ENCODE data around the gene BMP6. TPM values are rescaled to one million over a fixed set of nuclear protein-coding genes. Genes with fewer than 3 reads are reported as not detected.

The BMP6 gene
- total RNA-seq, 1 experiment from 2014 or later: 0.28 TPM

GRCh38 chr6:7901780-7902179 lies 175.9 kb downstream of the BMP6 start:
- Histone ChIP-seq H4K20me1 (ENCODE audit: control insufficient read depth, insufficient read depth, insufficient read length) (no peaks in the 10 kb centered on the region), H3K4me2 (ENCODE audit: insufficient read depth, insufficient read length, low read length) (no peak overlapping the region)

More at GRCh38 chr6:7901780-7902179, 175.9 kb downstream of the BMP6 start:
- H3K36me3 Mint-ChIP-seq (ENCODE audit: insufficient read depth in 1 of 3, low read depth in 3 of 3): peaks cover 47 to 80% (median 79%) of the 10 kb centered on the region in 3 experiments; a peak in 6 of 7 replicates
- H3K9me3 Mint-ChIP-seq: no peaks in the 10 kb centered on the region
- H3K27ac ChIP-seq (ENCODE audit: insufficient read length, low read depth, low read length): no peak overlapping the region
- no peak for DNase-seq
- no peak overlapping the region for H4K5ac ChIP-seq (ENCODE audit: insufficient read length, low read depth, low read length)
- H2BK20ac ChIP-seq (ENCODE audit: low read depth, low read length, poor library complexity, severe bottlenecking): no peak overlapping the region
- no peaks in the 10 kb centered on the region for H3K9me3 ChIP-seq (ENCODE audit: control insufficient read depth, low read depth, low read length)
- H3K9ac ChIP-seq (ENCODE audit: extremely low read depth, insufficient read length, low read length): no peak overlapping the region
- H3K79me2 ChIP-seq (ENCODE audit: insufficient read depth, low read length): peaks cover 6% of the 10 kb centered on the region; the same call in 1 of the 2 replicates
- no peaks in the 10 kb centered on the region for H3K4me1 ChIP-seq (ENCODE audit: insufficient read depth, low read length)
- no peak overlapping the region for H2BK12ac ChIP-seq (ENCODE audit: insufficient read length, low read depth, low read length)
- no peak overlapping the region for H3K56ac ChIP-seq (ENCODE audit: insufficient read length, low read depth, low read length)
- H2AK5ac ChIP-seq (ENCODE audit: insufficient read length, low read length): no peak overlapping the region
- H3K79me1 ChIP-seq (ENCODE audit: insufficient read depth, low read depth, low read length, poor library complexity, severe bottlenecking): no peaks in the 10 kb centered on the region
- H3K23ac ChIP-seq (ENCODE audit: insufficient read length, low read depth, low read length): no peak overlapping the region
- H4K8ac ChIP-seq (replicated peaks; ENCODE audit: insufficient read length, low read depth, low read length): no peak overlapping the region
- H3K14ac ChIP-seq (ENCODE audit: insufficient read depth, low read length): no peak overlapping the region
- no peak overlapping the region for H2BK120ac ChIP-seq (ENCODE audit: low read depth, low read length, poor library complexity, severe bottlenecking)
- H3K27me3 Mint-ChIP-seq (ENCODE audit: low read depth): no peaks in the 10 kb centered on the region
- no peak overlapping the region for H3K4me3 Mint-ChIP-seq
- no peak overlapping the region for H4K91ac ChIP-seq (ENCODE audit: insufficient read length, low read depth, low read length)
- TF ChIP-seq CTCF (conservative IDR thresholded peaks at IDR 0.05): no peak
- no peak overlapping the region for H3K18ac ChIP-seq (ENCODE audit: insufficient read length, low read depth, low read length)
- WGBS (ENCODE audit: extremely low coverage, insufficient read length, low lambda C conversion rate): no CpG with 5 or more reads among the region's 4 CpGs
- no peak overlapping the region for H3K4ac ChIP-seq (ENCODE audit: low read depth, low read length)
- H3K4me1 Mint-ChIP-seq: no peaks in the 10 kb centered on the region
- no peak overlapping the region for H3T11ph ChIP-seq (ENCODE audit: low read length)
- H3K23me2 ChIP-seq (ENCODE audit: insufficient read length, low read depth, low read length, poor library complexity, severe bottlenecking): no peaks in the 10 kb centered on the region
- H3K27me3 ChIP-seq (ENCODE audit: insufficient read depth, low read length): no peaks in the 10 kb centered on the region
- H2BK15ac ChIP-seq (ENCODE audit: low read depth, low read length): no peak overlapping the region
- no peak overlapping the region for H2BK5ac ChIP-seq (ENCODE audit: insufficient read length, low read length)
- no peak overlapping the region for H2AFZ ChIP-seq (ENCODE audit: low read length)
- no peak overlapping the region; a peak in 1 of 7 replicates for H3K27ac Mint-ChIP-seq
